Measurements from ENCODE around the gene C3orf18.

DNA sequence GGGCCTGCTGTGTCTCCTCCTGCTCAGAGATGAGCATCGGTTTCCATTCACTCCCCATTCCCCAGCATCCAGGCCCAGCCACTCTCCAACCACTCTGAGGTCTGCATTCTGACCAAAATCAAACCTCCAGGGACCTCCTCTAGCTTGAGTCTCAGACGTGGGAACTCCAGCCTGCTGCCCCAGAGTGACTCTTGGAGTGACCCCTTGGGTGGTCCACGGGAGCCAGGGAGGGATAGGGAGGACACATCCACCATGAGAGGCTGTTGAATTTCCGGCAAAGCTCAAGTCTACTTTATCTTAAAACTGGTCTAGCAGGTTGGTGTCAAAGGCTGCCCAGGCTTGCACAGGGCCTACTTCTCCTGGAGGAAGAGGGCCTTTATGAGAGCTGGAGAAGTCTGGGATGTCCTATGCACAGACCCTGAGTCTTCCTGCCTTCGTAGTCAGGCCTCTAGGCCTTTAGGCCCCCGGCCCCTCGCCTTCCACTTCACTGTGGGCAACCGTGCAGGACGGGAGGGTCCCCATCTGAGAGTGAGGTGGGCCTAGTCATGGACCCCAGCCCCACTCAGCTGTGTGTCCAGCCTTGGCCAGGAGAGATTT, 35.1 kb upstream of the C3orf18 start:
- TF ChIP-seq, protein P1, sequence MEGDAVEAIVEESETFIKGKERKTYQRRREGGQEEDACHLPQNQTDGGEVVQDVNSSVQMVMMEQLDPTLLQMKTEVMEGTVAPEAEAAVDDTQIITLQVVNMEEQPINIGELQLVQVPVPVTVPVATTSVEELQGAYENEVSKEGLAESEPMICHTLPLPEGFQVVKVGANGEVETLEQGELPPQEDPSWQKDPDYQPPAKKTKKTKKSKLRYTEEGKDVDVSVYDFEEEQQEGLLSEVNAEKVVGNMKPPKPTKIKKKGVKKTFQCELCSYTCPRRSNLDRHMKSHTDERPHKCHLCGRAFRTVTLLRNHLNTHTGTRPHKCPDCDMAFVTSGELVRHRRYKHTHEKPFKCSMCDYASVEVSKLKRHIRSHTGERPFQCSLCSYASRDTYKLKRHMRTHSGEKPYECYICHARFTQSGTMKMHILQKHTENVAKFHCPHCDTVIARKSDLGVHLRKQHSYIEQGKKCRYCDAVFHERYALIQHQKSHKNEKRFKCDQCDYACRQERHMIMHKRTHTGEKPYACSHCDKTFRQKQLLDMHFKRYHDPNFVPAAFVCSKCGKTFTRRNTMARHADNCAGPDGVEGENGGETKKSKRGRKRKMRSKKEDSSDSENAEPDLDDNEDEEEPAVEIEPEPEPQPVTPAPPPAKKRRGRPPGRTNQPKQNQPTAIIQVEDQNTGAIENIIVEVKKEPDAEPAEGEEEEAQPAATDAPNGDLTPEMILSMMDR (IDR thresholded peaks at IDR 0.05; ENCODE audit: low read depth, low read length), result no peak
- TF ChIP-seq POLR2A (IDR thresholded peaks at IDR 0.05; ENCODE audit: extremely low read depth, insufficient read length), result no peak

All from NB4 (cell line).